SJCRH30 (cell line): ENCODE measurements around the gene PLPPR3. TPM values are rescaled to one million over a fixed set of nuclear protein-coding genes. Genes with fewer than 3 reads are reported as not detected.
A peak's percentile ranks its signal among the peaks of the same experiment; 100 is the strongest.

ENCODE experiments used
- DNase-seq, 2 experiments: peaks; one replicate each; pipeline ENCODE4 v3.0.0-alpha.2; 2015 to 2020
- H3K27ac ChIP-seq: fragments of 250-450 bp; sonication (Bioruptor Pico); 2 replicates; pipeline ENCODE4 v1.5.1; 2020; ENCODE audit warnings: mild to moderate bottlenecking, moderate library complexity
- H3K27me3 ChIP-seq: fragments of 250-450 bp; sonication (Bioruptor Pico); 2 replicates; pipeline ENCODE4 v1.5.1; 2020; ENCODE audit warnings: mild to moderate bottlenecking, moderate library complexity
- H3K36me3 ChIP-seq: fragments of 250-450 bp; sonication (Bioruptor Pico); 2 replicates; pipeline ENCODE4 v1.5.1; 2020; ENCODE audit warnings: mild to moderate bottlenecking, moderate library complexity
- H3K4me1 ChIP-seq: fragments of 250-450 bp; sonication (Bioruptor Pico); 2 replicates; pipeline ENCODE4 v1.5.1; 2020; ENCODE audit warnings: mild to moderate bottlenecking, moderate library complexity
- H3K4me3 ChIP-seq: fragments of 250-450 bp; sonication (Bioruptor Pico); 2 replicates; pipeline ENCODE4 v1.5.1; 2020; ENCODE audit warnings: mild to moderate bottlenecking, moderate library complexity
- H3K9me3 ChIP-seq: fragments of 250-450 bp; sonication (Bioruptor Pico); replicated peaks from 2 replicates; pipeline ENCODE4 v1.5.1; 2020; ENCODE audit warnings: mild to moderate bottlenecking, moderate library complexity
- total RNA-seq: library from RNA; depleted of rRNA; stranded (reverse); fragments of >200 nt; shearing (Covaris generic); gene quantifications from 2 replicates; pipeline ENCODE4 v1.2.3, GENCODE V29; 2014; rRNA removed

PLPPR3 gene
- total RNA-seq, 1 experiment from 2014 or later, result not detected

DNA sequence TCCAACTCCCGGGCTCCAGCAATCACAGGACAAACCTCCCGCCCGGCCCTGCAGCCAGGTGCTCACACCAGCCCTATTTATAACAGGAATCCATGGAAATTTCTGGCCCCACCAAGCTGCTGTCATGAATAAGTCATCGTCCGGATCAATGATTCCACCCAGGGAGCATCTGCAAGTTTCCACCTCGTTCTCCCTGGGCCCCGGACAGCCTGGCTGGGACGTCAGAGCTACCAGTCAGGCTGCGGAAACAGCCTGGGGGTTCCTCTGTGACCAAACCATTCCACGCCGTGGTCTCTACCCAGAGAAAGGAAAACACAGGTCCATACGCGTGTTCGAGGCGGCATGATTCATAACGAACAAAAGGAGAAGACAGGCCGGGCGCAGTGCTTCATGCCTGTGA is 45.2 kb downstream of the PLPPR3 start:
- Histone ChIP-seq H3K27ac (no peak overlapping the region), H3K36me3 (no peaks in the 10 kb centered on the region), H3K9me3 (no peaks in the 10 kb centered on the region), H3K4me1 (0 out of 2 replicates have a peak, but pooled peaks cover 2% of the 10 kb centered on the region), H3K4me3 (no peak overlapping the region), H3K27me3 (peaks cover 5% of the 10 kb centered on the region; the same call in 1 of the 2 replicates)
- DNase-seq, result no peak

DNA sequence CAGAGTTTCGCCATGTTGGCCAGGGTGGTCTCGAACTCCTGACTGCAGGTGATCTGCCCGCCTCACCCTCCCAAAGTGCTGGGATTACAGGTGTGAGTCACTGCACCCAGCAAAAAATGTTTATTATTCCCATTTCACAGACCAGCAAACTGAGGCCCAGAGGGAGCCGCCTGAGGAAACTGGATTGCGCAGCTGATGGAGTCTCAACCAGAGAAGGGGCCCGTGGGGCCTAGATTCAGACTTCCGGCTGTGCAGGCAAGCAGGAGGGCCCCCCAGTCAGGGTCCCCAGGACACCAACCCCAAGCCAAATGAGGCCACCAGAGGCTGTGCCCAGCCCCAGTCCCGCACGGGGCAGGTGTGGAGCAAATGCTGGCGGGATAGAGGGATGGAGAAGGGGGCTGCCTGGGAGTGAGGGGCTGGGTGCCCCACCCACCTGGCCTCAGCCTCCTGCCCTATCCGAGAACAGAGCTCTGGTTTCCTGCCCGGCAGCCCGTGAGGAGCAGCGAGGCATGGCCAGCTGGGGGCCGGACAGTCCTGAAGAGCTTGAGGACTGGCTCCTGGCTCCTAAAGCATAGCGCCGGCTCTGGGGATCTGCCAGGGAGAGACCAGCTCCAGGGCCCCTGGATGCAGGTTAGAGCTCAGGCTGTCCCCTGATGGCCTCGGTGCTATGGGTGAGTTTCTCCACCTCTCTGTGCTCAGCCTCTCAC is 48.9 kb downstream of the PLPPR3 start:
- no peaks in the 10 kb centered on the region for H3K36me3 ChIP-seq
- H3K4me1 ChIP-seq, result no peaks in the 10 kb centered on the region
- no peak for DNase-seq
- H3K4me3 ChIP-seq, result no peak overlapping the region
- H3K27me3 ChIP-seq, result peaks cover 5% of the 10 kb centered on the region; the same call in 1 of the 2 replicates
- H3K27ac ChIP-seq, result no peak overlapping the region
- no peaks in the 10 kb centered on the region for H3K9me3 ChIP-seq

DNA sequence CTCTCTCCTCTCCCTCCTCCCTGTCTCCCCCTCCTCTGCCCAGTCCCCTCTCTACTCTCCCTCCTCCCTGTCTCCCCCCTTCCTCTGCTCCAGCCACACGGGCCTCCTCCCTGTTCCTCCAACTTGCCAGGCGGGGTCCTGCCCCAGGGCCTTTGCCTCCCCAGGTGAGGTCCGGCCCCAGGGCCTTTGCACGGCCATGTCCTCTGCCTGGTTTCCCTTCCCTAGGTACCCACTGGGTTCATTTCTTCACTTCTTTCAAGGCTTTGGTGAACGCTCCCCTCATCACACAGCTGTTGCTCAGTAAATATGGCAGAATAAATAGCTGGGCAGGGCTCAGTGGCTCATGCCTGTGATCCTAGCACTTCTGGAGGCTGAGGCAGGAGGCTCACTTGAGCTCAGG is 49.7 kb downstream of the PLPPR3 start:
- no peak for DNase-seq
- peaks cover 5% of the 10 kb centered on the region; the same call in 1 of the 2 replicates for H3K27me3 ChIP-seq

DNA sequence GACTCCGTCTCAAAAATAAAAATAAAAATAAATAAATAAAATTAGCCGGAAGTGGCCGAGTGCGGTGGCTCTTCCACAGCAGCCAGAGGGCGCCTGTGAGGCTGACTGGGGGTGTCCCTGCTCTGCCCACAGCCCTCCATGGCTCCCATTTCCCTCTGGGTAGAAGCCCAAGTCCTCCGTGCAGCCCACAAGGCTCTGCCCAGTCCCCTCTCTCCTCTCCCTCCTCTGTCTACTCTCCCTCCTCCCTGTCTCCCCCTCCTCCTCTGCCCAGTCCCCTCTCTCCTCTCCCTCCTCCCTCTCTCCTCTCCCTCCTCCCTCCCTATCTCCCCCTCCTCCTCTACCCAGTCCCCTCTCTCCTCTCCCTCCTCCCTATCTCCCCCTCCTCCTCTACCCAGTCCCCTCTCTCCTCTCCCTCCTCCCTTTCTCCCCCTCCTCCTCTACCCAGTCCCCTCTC is 50.4 kb downstream of the PLPPR3 start:
- Histone ChIP-seq H3K4me3 (no peak overlapping the region), H3K36me3 (no peaks in the 10 kb centered on the region), H3K27ac (no peak overlapping the region), H3K27me3 (peaks cover 5% of the 10 kb centered on the region; the same call in 1 of the 2 replicates), H3K4me1 (no peaks in the 10 kb centered on the region), H3K9me3 (no peaks in the 10 kb centered on the region)
- peak; percentile 64 to 67 for DNase-seq

More for the DNA sequence above, 49.7 kb downstream of the PLPPR3 start:
- no peaks in the 10 kb centered on the region for H3K4me1 ChIP-seq
- no peaks in the 10 kb centered on the region for H3K9me3 ChIP-seq
- H3K4me3 ChIP-seq, result no peak overlapping the region
- H3K36me3 ChIP-seq, result no peaks in the 10 kb centered on the region
- no peak overlapping the region for H3K27ac ChIP-seq

DNA sequence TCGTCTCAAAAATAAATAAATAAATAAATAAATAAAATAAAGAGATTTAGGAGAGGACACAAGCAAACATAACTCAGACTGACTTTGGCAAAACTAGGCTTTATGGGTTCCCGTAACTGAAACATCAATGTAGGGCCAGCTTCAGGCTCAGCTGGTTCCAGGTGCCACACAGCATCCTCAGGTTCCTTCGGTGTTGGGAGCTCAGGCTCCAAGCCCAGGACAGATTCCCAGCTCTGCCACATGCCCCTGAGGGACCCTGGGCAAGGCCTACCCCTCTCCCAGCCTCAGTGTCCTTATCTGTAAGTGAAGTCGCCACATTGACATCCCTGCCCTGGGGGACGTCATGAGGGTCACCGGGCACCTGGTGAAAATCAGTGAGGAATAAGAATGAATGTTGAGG is 52.1 kb downstream of the PLPPR3 start:
- DNase-seq, result no peak
- Histone ChIP-seq H3K27me3 (peaks cover 5% of the 10 kb centered on the region; the same call in 1 of the 2 replicates), H3K4me3 (no peak overlapping the region), H3K4me1 (no peaks in the 10 kb centered on the region), H3K27ac (no peak overlapping the region), H3K9me3 (no peaks in the 10 kb centered on the region), H3K36me3 (no peaks in the 10 kb centered on the region)

DNA sequence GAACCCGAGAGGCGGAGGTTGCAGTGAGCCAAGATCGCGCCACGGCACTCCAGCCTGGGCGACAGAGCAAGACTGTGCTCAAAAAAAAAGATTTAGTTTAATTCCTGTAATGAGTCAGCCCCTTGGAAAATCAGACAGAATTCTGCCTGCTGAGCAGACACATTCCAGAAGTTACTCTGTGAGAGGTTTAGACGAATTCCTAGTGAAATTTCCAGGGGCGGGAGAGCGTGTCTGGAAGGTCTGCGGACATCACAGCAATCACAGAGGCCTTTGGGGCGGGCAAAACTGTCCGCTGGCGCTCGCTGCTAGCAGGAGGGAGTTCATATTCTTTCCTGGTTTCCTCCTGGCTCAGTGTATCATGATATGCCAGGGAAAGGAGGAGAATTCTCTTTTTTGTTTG is 53.3 kb downstream of the PLPPR3 start:
- Histone ChIP-seq H3K27me3 (peaks cover 5% of the 10 kb centered on the region; the same call in 1 of the 2 replicates), H3K36me3 (no peaks in the 10 kb centered on the region), H3K27ac (no peak overlapping the region; the same call in 1 of the 2 replicates), H3K4me1 (no peaks in the 10 kb centered on the region), H3K4me3 (no peak overlapping the region), H3K9me3 (no peaks in the 10 kb centered on the region)
- peak in 1 of 2 experiments; percentile 31 for DNase-seq

DNA sequence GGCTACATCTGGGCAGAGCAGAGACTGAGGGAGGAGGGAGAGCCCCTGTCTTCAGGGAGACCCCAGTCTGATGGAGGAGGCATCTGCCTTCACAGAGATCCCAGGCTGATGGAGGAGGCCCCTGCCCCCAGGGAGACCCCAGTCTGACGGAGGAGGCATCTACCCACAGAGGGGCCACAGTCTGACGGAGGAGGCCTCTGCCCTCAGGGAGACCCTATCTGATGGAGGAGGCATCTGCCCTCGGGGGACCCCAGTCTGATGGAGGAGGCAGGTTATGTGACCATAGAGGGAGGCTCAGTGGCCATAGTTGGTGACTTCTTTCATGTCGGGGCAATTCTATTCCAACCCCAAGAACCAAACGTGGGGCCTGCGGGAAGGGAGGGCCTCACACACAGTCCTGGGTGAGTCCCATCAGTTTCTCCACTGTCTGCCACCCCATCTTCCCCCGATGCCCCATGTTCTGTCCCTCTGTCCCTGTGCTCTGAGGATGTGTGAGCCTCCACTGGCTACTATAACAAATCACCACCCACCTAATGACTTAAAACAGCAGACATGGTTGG is 56.5 kb downstream of the PLPPR3 start:
- Histone ChIP-seq H3K27me3 (no peaks in the 10 kb centered on the region), H3K27ac (no peak overlapping the region), H3K9me3 (no peaks in the 10 kb centered on the region), H3K4me3 (no peak overlapping the region), H3K4me1 (no peaks in the 10 kb centered on the region), H3K36me3 (no peaks in the 10 kb centered on the region)
- no peak for DNase-seq

DNA sequence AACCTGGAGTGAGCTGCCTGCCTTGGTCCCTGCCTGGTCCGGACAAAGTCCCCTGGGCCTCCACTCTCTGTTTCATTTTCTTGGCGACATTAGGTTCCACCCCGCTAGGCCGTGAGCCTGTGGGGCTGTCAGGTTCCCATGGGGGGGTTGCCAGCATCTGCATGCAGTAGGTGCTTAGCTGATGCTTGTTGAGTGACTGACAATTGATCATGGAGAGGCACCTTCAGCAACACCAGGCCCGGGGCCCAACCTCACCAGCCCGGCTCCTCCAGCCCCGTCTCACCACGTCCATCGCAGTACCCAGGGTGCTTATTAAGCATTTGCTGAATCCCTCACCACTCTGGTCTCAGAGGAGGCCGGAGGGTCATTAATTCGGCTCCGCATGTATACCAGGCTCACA is 57.5 kb downstream of the PLPPR3 start:
- no peak for DNase-seq
- Histone ChIP-seq H3K4me1 (no peaks in the 10 kb centered on the region), H3K27me3 (no peaks in the 10 kb centered on the region), H3K27ac (no peak overlapping the region), H3K9me3 (no peaks in the 10 kb centered on the region), H3K4me3 (no peak overlapping the region), H3K36me3 (no peaks in the 10 kb centered on the region)

DNA sequence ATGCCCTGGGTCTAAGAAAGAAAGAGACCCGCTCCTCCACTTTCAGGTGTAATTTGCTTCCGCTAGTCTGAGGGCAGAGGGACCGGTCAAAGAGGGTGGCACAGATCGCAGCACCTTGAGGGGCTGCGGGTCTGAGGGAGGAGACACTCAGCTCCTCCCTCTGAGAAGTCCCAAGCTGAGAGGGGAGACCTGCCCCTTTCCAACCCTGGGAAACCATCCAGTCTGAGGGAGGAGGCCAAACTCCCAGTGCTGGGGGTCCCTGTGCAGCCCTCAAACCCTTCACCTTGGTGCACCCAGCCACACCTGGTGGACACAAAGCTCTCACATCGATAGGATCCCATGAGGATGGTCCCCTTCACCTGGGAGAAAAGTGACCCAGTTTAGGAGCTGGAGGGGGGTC is 57.9 kb downstream of the PLPPR3 start:
- H3K27me3 ChIP-seq, result no peaks in the 10 kb centered on the region
- no peak for DNase-seq
- no peaks in the 10 kb centered on the region for H3K4me1 ChIP-seq
- no peaks in the 10 kb centered on the region for H3K36me3 ChIP-seq
- no peak overlapping the region for H3K27ac ChIP-seq
- H3K9me3 ChIP-seq, result no peaks in the 10 kb centered on the region
- no peak overlapping the region for H3K4me3 ChIP-seq

DNA sequence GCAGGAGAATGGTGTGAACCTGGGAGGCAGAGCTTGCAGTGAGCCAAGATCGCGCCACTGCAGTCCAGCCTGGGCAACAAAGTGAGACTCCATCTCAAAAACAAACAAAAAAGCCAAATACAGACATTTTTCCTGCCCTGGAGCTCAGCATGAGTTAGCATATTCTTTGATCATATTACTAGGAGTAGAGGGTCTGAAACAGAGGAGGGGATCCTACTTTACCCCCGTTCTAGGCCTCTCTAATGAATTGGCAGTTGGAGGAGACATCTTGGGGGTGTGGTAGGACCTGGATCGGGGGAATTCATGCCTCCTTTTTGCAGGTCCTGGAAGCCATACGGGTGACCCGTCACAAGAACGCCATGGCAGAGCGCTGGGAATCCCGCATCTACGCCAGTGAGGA is 58.6 kb downstream of the PLPPR3 start:
- no peak overlapping the region for H3K27ac ChIP-seq
- no peaks in the 10 kb centered on the region for H3K9me3 ChIP-seq
- no peak overlapping the region for H3K4me3 ChIP-seq
- no peaks in the 10 kb centered on the region for H3K36me3 ChIP-seq
- DNase-seq, result no peak
- no peaks in the 10 kb centered on the region for H3K4me1 ChIP-seq
- no peaks in the 10 kb centered on the region for H3K27me3 ChIP-seq

Other genes with a start within 250 kb of the PLPPR3 start
- 546 and 582 TPM in 2 replicates for gene BSG, start 249.4 kb downstream of the PLPPR3 start, total RNA-seq
- 0.14 and 0.30 TPM in 2 replicates for gene HCN2, start 232.1 kb downstream of the PLPPR3 start, total RNA-seq
- 27.0 and 29.6 TPM in 2 replicates for gene POLRMT, start 188.4 kb downstream of the PLPPR3 start, total RNA-seq
- not detected in 2 replicates for gene FGF22, start 182.1 kb downstream of the PLPPR3 start, total RNA-seq
- 37.6 and 38.8 TPM in 2 replicates for gene RNF126, start 158.7 kb downstream of the PLPPR3 start, total RNA-seq
- 6.5 and 8.0 TPM in 2 replicates for gene FSTL3, start 145.6 kb downstream of the PLPPR3 start, total RNA-seq
- not detected in 2 replicates for gene PRSS57, start 126.5 kb downstream of the PLPPR3 start, total RNA-seq
- gene PALM, start 113.0 kb downstream of the PLPPR3 start, total RNA-seq, result 4.4 and 4.6 TPM in 2 replicates
- 0.18 and 0.41 TPM in 2 replicates for gene MISP, start 70.8 kb downstream of the PLPPR3 start, total RNA-seq
- gene PTBP1, start 24.5 kb downstream of the PLPPR3 start, total RNA-seq, result 232 TPM in 2 replicates
- not detected in 2 replicates for gene AZU1, start 5.9 kb upstream of the PLPPR3 start, total RNA-seq
- not detected in 2 replicates for gene PRTN3, start 19.0 kb upstream of the PLPPR3 start, total RNA-seq
- not detected in 2 replicates for gene ELANE, start 30.3 kb upstream of the PLPPR3 start, total RNA-seq
- 0.08 and 0.18 TPM in 2 replicates for gene CFD, start 37.7 kb upstream of the PLPPR3 start, total RNA-seq
- gene MED16, start 71.2 kb upstream of the PLPPR3 start, total RNA-seq, result 19.6 and 21.3 TPM in 2 replicates
- gene RNU6-9, start 71.5 kb upstream of the PLPPR3 start, total RNA-seq, result not detected in 2 replicates
- gene R3HDM4, start 91.3 kb upstream of the PLPPR3 start, total RNA-seq, result 18.3 and 19.8 TPM in 2 replicates
- 0.08 TPM in 1 of 2 replicates, not detected in the other for gene KISS1R, start 95.4 kb upstream of the PLPPR3 start, total RNA-seq
- 28.7 and 34.8 TPM in 2 replicates for gene ARID3A, start 104.1 kb upstream of the PLPPR3 start, total RNA-seq
- 47.5 and 58.9 TPM in 2 replicates for gene WDR18, start 162.4 kb upstream of the PLPPR3 start, total RNA-seq
- not detected in 2 replicates for gene GRIN3B, start 178.5 kb upstream of the PLPPR3 start, total RNA-seq
- gene TMEM259, start 199.2 kb upstream of the PLPPR3 start, total RNA-seq, result 61.0 and 66.8 TPM in 2 replicates
- not detected in 2 replicates for gene RNU6-2, start 199.6 kb upstream of the PLPPR3 start, total RNA-seq
- 87.2 and 91.4 TPM in 2 replicates for gene CNN2, start 204.7 kb upstream of the PLPPR3 start, total RNA-seq
- 7.8 and 11.0 TPM in 2 replicates for gene ABCA7, start 218.2 kb upstream of the PLPPR3 start, total RNA-seq
- 2.9 TPM in 2 replicates for gene ARHGAP45, start 245.2 kb upstream of the PLPPR3 start, total RNA-seq